BLaER1 (cell line): ENCODE data around the gene SPDYE3.
"Not testable (repeated sequence)": the region's sequence is repeated elsewhere in the genome, so short reads cannot be mapped to it uniquely, and the experiment has no call there.

Source experiments
- H3K27ac ChIP-seq: shearing (Covaris generic); formaldehyde crosslinking; 2 replicates; pipeline ENCODE4 v1.8.1; 2022
- H3K27me3 ChIP-seq: shearing (Covaris generic); formaldehyde crosslinking; 2 replicates; pipeline ENCODE4 v1.8.1; 2022
- H3K36me3 ChIP-seq: shearing (Covaris generic); formaldehyde crosslinking; 2 replicates; pipeline ENCODE4 v1.8.1; 2022
- H3K4me1 ChIP-seq: shearing (Covaris generic); formaldehyde crosslinking; 2 replicates; pipeline ENCODE4 v1.8.1; 2022
- H3K4me2 ChIP-seq: shearing (Covaris generic); formaldehyde crosslinking; 2 replicates; pipeline ENCODE4 v1.8.1; 2022
- H3K4me3 ChIP-seq: shearing (Covaris generic); formaldehyde crosslinking; 2 replicates; pipeline ENCODE4 v1.8.1; 2022
- H3K9ac ChIP-seq: shearing (Covaris generic); formaldehyde crosslinking; 2 replicates; pipeline ENCODE4 v1.8.1; 2022
- H3K9me3 ChIP-seq: shearing (Covaris generic); formaldehyde crosslinking; 2 replicates; pipeline ENCODE4 v1.8.1; 2022
- H4K20me1 ChIP-seq: shearing (Covaris generic); formaldehyde crosslinking; 2 replicates; pipeline ENCODE4 v1.8.1; 2022
- Cebpa-rat ChIP-seq: shearing (Covaris generic); IDR thresholded peaks from 2 replicates; pipeline ENCODE4 v1.8.1; 2022

SPDYE3 gene

GRCh38 chr7:100321648-100322047, 14.1 kb downstream of the SPDYE3 start:
- not testable (repeated sequence) for H3K9ac ChIP-seq, H3K4me2 ChIP-seq, H3K9me3 ChIP-seq, H3K27me3 ChIP-seq, H3K27ac ChIP-seq, H3K4me3 ChIP-seq
- H3K36me3 ChIP-seq = peaks cover 43% of the 10 kb centered on the region
- peaks cover 13% of the 10 kb centered on the region for H3K4me1 ChIP-seq
- H4K20me1 ChIP-seq = peaks cover 43% of the 10 kb centered on the region

GRCh38 chr7:100324194-100324593, 16.7 kb downstream of the SPDYE3 start:
- H3K27ac ChIP-seq, H3K27me3 ChIP-seq, H3K9me3 ChIP-seq, H3K4me3 ChIP-seq, H3K9ac ChIP-seq, H3K4me2 ChIP-seq, H3K4me1 ChIP-seq: not testable (repeated sequence)
- H4K20me1 ChIP-seq = peaks cover 28% of the 10 kb centered on the region
- H3K36me3 ChIP-seq = peaks cover 59% of the 10 kb centered on the region

GRCh38 chr7:100325671-100326070, 18.2 kb downstream of the SPDYE3 start:
- H3K4me2 ChIP-seq, H3K4me3 ChIP-seq, H3K27me3 ChIP-seq, H3K9me3 ChIP-seq, H3K27ac ChIP-seq, H3K9ac ChIP-seq, H3K4me1 ChIP-seq: not testable (repeated sequence)
- H3K36me3 ChIP-seq = peaks cover 52% of the 10 kb centered on the region
- peaks cover 13% of the 10 kb centered on the region for H4K20me1 ChIP-seq

GRCh38 chr7:100326914-100327313, 19.4 kb downstream of the SPDYE3 start:
- H3K27ac ChIP-seq, H3K9me3 ChIP-seq, H4K20me1 ChIP-seq, H3K9ac ChIP-seq, H3K4me2 ChIP-seq, H3K27me3 ChIP-seq, H3K4me3 ChIP-seq, H3K4me1 ChIP-seq: not testable (repeated sequence)
- peaks cover 59% of the 10 kb centered on the region for H3K36me3 ChIP-seq

- H3K9me3 ChIP-seq, H3K27me3 ChIP-seq: not testable (repeated sequence)
- H3K4me1 ChIP-seq = peaks cover 17% of the 10 kb centered on the region
- peak overlapping the region; percentile 86 for H3K4me3 ChIP-seq
- H3K27ac ChIP-seq = peak overlapping the region; percentile 89
- H3K9ac ChIP-seq = peak overlapping the region; percentile 91
- peak overlapping the region; percentile 80 for H3K4me2 ChIP-seq
- H4K20me1 ChIP-seq = peaks cover 16% of the 10 kb centered on the region; the same call in 1 of the 2 replicates
- H3K36me3 ChIP-seq = peaks cover 37% of the 10 kb centered on the region
Observed at GRCh38 chr7:100335566-100336466, 28.3 kb downstream of the SPDYE3 start.

GRCh38 chr7:100338083-100338696, 30.7 kb downstream of the SPDYE3 start:
- H3K27ac ChIP-seq, H3K27me3 ChIP-seq, H3K4me3 ChIP-seq, H3K9me3 ChIP-seq, H3K9ac ChIP-seq: not testable (repeated sequence)
- H3K36me3 ChIP-seq = peaks cover 50% of the 10 kb centered on the region
- peaks cover 40% of the 10 kb centered on the region for H3K4me1 ChIP-seq
- peak overlapping the region; percentile 52; the same call in 1 of the 2 replicates for H3K4me2 ChIP-seq
- peaks cover 40% of the 10 kb centered on the region for H4K20me1 ChIP-seq

- peaks cover 67% of the 10 kb centered on the region for H3K36me3 ChIP-seq
- peak overlapping the region; percentile 39 for H3K4me2 ChIP-seq
- H4K20me1 ChIP-seq = peaks cover 60% of the 10 kb centered on the region
- H3K27me3 ChIP-seq, H3K27ac ChIP-seq, H3K4me3 ChIP-seq, H3K9me3 ChIP-seq, H3K9ac ChIP-seq: not testable (repeated sequence)
- peaks cover 58% of the 10 kb centered on the region for H3K4me1 ChIP-seq
Observed at GRCh38 chr7:100341286-100341685, 33.8 kb downstream of the SPDYE3 start.

- no peak for TF ChIP-seq Cebpa-rat
- Histone ChIP-seq H3K4me3 (no peak overlapping the region), H3K27ac (no peak overlapping the region), H3K36me3 (peaks cover 76% of the 10 kb centered on the region), H3K4me2 (no peak overlapping the region), H3K27me3 (no peaks in the 10 kb centered on the region), H3K9ac (no peak overlapping the region), H4K20me1 (peaks cover 66% of the 10 kb centered on the region), H3K9me3 (no peaks in the 10 kb centered on the region), H3K4me1 (peaks cover 50% of the 10 kb centered on the region)
Observed at GRCh38 chr7:100342765-100343164, 35.3 kb downstream of the SPDYE3 start.

- Histone ChIP-seq H3K36me3 (peaks cover 77% of the 10 kb centered on the region), H3K4me2 (peak overlapping the region; percentile 81), H3K4me1 (peaks cover 49% of the 10 kb centered on the region), H4K20me1 (peaks cover 64% of the 10 kb centered on the region), H3K27ac (0 out of 2 replicates have a peak overlapping the region, but pooled peaks have one; percentile 35)
- H3K9me3 ChIP-seq, H3K9ac ChIP-seq, H3K4me3 ChIP-seq, H3K27me3 ChIP-seq: not testable (repeated sequence)
Observed at GRCh38 chr7:100344124-100344559, 36.6 kb downstream of the SPDYE3 start.

- H3K4me3 ChIP-seq = peak overlapping the region; percentile 36; the same call in 1 of the 2 replicates
- peak overlapping the region; percentile 81 for H3K4me2 ChIP-seq
- peak overlapping the region; percentile 59 for H3K27ac ChIP-seq
Observed at GRCh38 chr7:100344560-100345287, 37.2 kb downstream of the SPDYE3 start.

GRCh38 chr7:100345288-100345672, 37.8 kb downstream of the SPDYE3 start:
- H3K4me2 ChIP-seq = peak overlapping the region; percentile 60
- not testable (repeated sequence) for H3K9me3 ChIP-seq, H3K27ac ChIP-seq, H3K27me3 ChIP-seq, H3K4me3 ChIP-seq, H3K9ac ChIP-seq
- peaks cover 80% of the 10 kb centered on the region for H3K36me3 ChIP-seq
- H4K20me1 ChIP-seq = peaks cover 74% of the 10 kb centered on the region
- peaks cover 49% of the 10 kb centered on the region for H3K4me1 ChIP-seq

More at GRCh38 chr7:100344560-100345287, 37.2 kb downstream of the SPDYE3 start:
- H3K9me3 ChIP-seq, H3K27me3 ChIP-seq: not testable (repeated sequence)
- Histone ChIP-seq H4K20me1 (peaks cover 68% of the 10 kb centered on the region), H3K9ac (peak overlapping the region; percentile 34; the same call in 1 of the 2 replicates), H3K4me1 (peaks cover 49% of the 10 kb centered on the region), H3K36me3 (peaks cover 78% of the 10 kb centered on the region)
